Measurements from ENCODE around the gene EEF1AKMT2.
A peak's percentile ranks its signal among the peaks of the same experiment; 100 is the strongest.

EEF1AKMT2 gene

GRCh38 chr10:124728830-124729661 lies 62.6 kb downstream of the EEF1AKMT2 start:
- no peak overlapping the region for H3K4me3 ChIP-seq (replicated peaks in 1 of 2; ENCODE audit: low read depth in 2 of 2, low read length in 2 of 2)
- TF ChIP-seq, protein P1, sequence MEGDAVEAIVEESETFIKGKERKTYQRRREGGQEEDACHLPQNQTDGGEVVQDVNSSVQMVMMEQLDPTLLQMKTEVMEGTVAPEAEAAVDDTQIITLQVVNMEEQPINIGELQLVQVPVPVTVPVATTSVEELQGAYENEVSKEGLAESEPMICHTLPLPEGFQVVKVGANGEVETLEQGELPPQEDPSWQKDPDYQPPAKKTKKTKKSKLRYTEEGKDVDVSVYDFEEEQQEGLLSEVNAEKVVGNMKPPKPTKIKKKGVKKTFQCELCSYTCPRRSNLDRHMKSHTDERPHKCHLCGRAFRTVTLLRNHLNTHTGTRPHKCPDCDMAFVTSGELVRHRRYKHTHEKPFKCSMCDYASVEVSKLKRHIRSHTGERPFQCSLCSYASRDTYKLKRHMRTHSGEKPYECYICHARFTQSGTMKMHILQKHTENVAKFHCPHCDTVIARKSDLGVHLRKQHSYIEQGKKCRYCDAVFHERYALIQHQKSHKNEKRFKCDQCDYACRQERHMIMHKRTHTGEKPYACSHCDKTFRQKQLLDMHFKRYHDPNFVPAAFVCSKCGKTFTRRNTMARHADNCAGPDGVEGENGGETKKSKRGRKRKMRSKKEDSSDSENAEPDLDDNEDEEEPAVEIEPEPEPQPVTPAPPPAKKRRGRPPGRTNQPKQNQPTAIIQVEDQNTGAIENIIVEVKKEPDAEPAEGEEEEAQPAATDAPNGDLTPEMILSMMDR (IDR thresholded peaks at IDR 0.05; ENCODE audit: low read depth, low read length) = no peak
- DNase-seq (ENCODE audit: low read depth in 2 of 2) = no peak

DNA sequence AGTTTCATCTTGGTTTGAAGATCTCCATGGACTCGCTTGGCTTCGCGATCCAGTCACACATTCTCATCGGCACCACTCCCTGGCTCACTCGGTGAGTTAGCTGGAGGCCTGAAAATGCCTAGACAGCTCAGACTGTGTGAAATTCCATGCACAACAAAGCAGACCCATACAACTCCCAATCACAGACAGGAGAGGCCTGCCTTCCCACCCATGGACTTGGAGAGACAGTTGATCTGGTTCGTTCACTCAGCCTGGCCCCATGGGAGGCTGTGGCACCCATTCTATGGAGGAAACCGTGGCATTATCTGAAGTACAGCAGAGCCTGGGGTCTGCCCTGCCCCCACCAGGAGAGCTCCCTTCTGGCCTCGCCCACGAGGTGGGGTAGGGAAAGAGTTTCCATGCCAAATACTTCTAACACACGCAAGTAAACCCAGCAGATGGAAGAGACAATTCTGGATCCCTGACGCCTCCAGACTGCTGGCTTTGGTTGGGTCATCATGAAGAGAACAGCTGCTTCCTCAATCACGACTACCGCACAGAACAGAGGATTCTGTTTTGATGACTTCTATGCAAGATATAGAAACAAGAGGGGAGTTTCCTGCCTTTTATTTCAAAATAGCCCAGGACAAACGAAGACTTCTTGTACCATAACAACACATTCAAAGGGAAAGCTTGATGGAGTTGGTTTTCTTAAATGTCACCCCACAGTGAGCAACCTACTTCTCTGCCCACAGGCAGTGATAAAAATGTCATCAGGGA lies 63.4 kb downstream of the EEF1AKMT2 start:
- H3K4me3 ChIP-seq (replicated peaks in 1 of 2; ENCODE audit: low read depth in 2 of 2, low read length in 2 of 2) = no peak overlapping the region
- peak; percentile 59 to 66 for DNase-seq (ENCODE audit: low read depth in 2 of 2)
- TF ChIP-seq, protein P1 (IDR thresholded peaks at IDR 0.05; ENCODE audit: low read depth, low read length) = no peak

DNA sequence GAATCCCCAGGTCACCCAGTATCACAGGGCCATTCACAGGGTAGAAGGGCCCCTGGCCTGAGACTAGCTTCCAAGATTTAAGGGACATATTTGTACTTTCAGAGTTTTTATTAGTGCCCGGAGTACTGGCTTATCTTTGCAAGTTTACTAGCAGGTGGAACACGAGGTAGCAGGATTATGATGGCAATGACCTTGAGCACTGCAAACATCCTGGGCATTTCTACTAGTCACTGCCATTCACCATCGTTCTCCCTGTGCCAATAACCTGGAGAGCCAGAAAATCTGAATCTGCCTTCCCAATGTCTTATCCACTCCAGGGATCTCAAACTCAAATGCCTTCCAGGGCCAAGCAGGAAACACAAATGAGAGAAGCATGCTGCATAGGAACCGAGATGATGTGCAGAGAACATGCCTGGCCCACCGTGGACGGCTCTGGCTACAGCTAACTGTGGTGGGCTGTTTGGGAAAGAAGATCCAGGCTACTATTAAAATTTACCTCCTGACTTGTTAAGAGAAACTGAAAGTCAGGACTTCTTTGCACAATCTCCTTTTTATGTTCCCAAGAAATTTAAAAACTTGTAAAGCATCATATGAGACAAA lies 64.2 kb downstream of the EEF1AKMT2 start:
- TF ChIP-seq, protein P1 (IDR thresholded peaks at IDR 0.05; ENCODE audit: low read depth, low read length) = no peak
- H3K4me3 ChIP-seq (replicated peaks in 1 of 2; ENCODE audit: low read depth in 2 of 2, low read length in 2 of 2) = no peak overlapping the region
- no peak for DNase-seq (ENCODE audit: low read depth in 2 of 2)

GRCh38 chr10:124725791-124726190 lies 65.9 kb downstream of the EEF1AKMT2 start:
- no peak overlapping the region for H3K4me3 ChIP-seq (replicated peaks in 1 of 2; ENCODE audit: low read depth in 2 of 2, low read length in 2 of 2)
- TF ChIP-seq, protein P1 (IDR thresholded peaks at IDR 0.05; ENCODE audit: low read depth, low read length) = no peak
- DNase-seq (ENCODE audit: low read depth in 2 of 2) = no peak

- TF ChIP-seq, protein P1 (IDR thresholded peaks at IDR 0.05; ENCODE audit: low read depth, low read length) = no peak
- H3K4me3 ChIP-seq (replicated peaks in 1 of 2; ENCODE audit: low read depth in 2 of 2, low read length in 2 of 2) = no peak overlapping the region
- DNase-seq (ENCODE audit: low read depth in 2 of 2) = no peak
These were observed 66.5 kb downstream of the EEF1AKMT2 start for GRCh38 chr10:124725171-124725631.

DNA sequence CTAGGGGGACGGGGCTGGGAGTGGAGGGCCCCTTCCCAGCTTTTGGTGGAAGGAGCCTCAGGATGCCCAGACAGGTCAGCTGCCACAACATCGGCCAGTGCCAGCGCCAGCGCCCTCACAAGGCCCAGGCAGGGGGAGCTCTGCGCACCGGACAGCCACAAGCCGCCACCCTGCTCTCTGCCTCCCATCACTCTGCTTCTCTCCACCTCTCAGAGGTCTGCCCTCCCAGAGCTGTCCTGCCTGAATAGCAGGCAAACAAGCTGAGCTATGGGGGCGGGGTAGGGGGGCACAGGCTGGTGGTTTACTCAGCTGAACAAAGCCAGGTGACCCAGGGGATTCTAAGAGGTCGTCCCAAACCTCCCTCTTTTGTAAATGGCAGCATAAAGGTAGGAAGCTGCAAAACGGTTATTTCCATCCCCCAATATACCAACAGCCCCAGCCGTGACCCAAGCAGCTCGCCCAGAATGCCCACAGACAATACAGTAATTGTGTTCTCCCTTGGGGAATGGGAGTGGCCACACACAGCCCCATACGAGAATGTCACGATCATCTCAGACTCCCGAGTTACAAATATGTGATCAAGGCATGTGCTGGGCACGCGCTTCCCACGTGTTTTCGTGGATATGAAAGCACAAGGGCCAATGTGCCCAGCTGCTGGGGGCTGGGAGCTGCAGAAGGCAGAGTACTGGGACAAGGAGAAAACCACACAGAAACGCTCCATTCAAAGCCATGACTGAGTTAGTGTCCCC lies 67.2 kb downstream of the EEF1AKMT2 start:
- TF ChIP-seq, protein P1 (IDR thresholded peaks at IDR 0.05; ENCODE audit: low read depth, low read length) = no peak
- no peak for DNase-seq (ENCODE audit: low read depth in 2 of 2)
- H3K4me3 ChIP-seq (replicated peaks in 1 of 2; ENCODE audit: low read depth in 2 of 2, low read length in 2 of 2) = no peak overlapping the region
